HepG2 (cell line): Measurements from ENCODE around the gene HAPLN1. TPM values are rescaled to one million over a fixed set of nuclear protein-coding genes. Genes with fewer than 3 reads are reported as not detected.

Experiments
- ATAC-seq: fragments of 200-7000 bp; cut with Tn5 transposase; 3 replicates; pipeline ENCODE4 v1.9.1; 2020; ENCODE audit warnings: mild to moderate bottlenecking, moderate library complexity
- BruUV-seq: library from RNA; stranded (reverse); fragments of 400-500 nt; replicated peaks from 2 replicates; lab custom pipeline; 2021; lab: Mats Ljungman, UMichigan
- CTCF ChIA-PET: fragments of 300-600 bp; formaldehyde crosslinking; extraction: SDS; loops from one replicate; lab custom pipeline; 2021; ENCODE audit warnings: low total read pairs, inconsistent platforms, low intra/inter-chr PET ratio; lab: Yijun Ruan, JAX
- POLR2A ChIA-PET: fragments of 350-600 bp; sonication (Branson Sonifier 250); formaldehyde crosslinking; loops from one replicate; lab custom pipeline; 2020; ENCODE audit warnings: antibody characterized with exemption, inconsistent platforms; lab: Yijun Ruan, JAX
- DNase-seq: peaks from one replicate; pipeline ENCODE4 v3.0.0-alpha.2; 2015; ENCODE audit warnings: low spot score
- FAIRE-seq: peaks from 3 replicates; lab custom pipeline; 2011; peaks lifted over from hg19 to GRCh38; lab: Jason Lieb, UNC
- H2AFZ ChIP-seq: one replicate; pipeline ENCODE4 v1.6.1; 2011; ENCODE audit warnings: low read length, inconsistent platforms
- H3K27ac ChIP-seq: fragments of 300-600 bp; 3 replicates; pipeline ENCODE4 v1.8.0; 2011; ENCODE audit warnings: mixed run types, mild to moderate bottlenecking, mixed read lengths, low read length, inconsistent platforms; ENCODE audit not compliant: insufficient read depth; ENCODE audit errors: extremely low read length
- H3K27me3 ChIP-seq, 2 experiments: fragments of 200-600 bp in 1 of 2; 2 replicates in 1 of 2; 3 replicates in 1 of 2; pipeline versions ENCODE4 v1.6.0 to v1.8.0; 2011; ENCODE audit warnings: low read length in 2 of 2, mild to moderate bottlenecking in 2 of 2, moderate library complexity in 2 of 2, inconsistent platforms in 1 of 2; ENCODE audit not compliant: insufficient read depth in 2 of 2, control insufficient read depth in 1 of 2
- H3K36me3 ChIP-seq, 2 experiments: fragments of 200-600 bp in 1 of 2; replicated peaks in 1 of 2; 2 replicates in 1 of 2; 3 replicates in 1 of 2; pipeline versions ENCODE4 v1.5.1 to v1.8.0; 2011; ENCODE audit warnings: low read length in 2 of 2, inconsistent platforms in 1 of 2; ENCODE audit not compliant: insufficient read depth in 2 of 2, control insufficient read depth in 1 of 2
- H3K4me1 ChIP-seq: 2 replicates; pipeline ENCODE4 v1.5.1; 2012; ENCODE audit warnings: low read length, inconsistent platforms; ENCODE audit not compliant: insufficient read depth
- H3K4me2 ChIP-seq: 2 replicates; pipeline ENCODE4 v1.6.0; 2011; ENCODE audit warnings: low read depth, low read length, inconsistent platforms
- H3K4me3 ChIP-seq, 3 experiments: fragments of 200-600 bp in 1 of 3; sonication (generic), shearing (Covaris generic) in 1 of 3; replicated peaks in 1 of 3; 2 replicates each; pipeline ENCODE4 v1.5.1; 2011 to 2016; ENCODE audit warnings: low read length in 3 of 3, inconsistent platforms in 2 of 3, low read depth in 2 of 3, mild to moderate bottlenecking in 2 of 3, control low read depth in 1 of 3, mixed read lengths in 1 of 3; ENCODE audit not compliant: insufficient read depth in 1 of 3
- H3K79me2 ChIP-seq: one replicate; pipeline ENCODE4 v1.6.1; 2011; ENCODE audit warnings: low read length, inconsistent platforms; ENCODE audit not compliant: insufficient read depth
- H3K9ac ChIP-seq: 2 replicates; pipeline ENCODE4 v1.6.0; 2011; ENCODE audit warnings: mild to moderate bottlenecking, low read depth, low read length, inconsistent platforms; ENCODE audit not compliant: insufficient read depth
- H3K9me3 ChIP-seq: 2 replicates; pipeline ENCODE4 v1.5.1; 2012; ENCODE audit warnings: mild to moderate bottlenecking, low read length
- H4K20me1 ChIP-seq: 2 replicates; pipeline ENCODE4 v1.6.0; 2011; ENCODE audit warnings: inconsistent platforms, mild to moderate bottlenecking, low read length, moderate library complexity; ENCODE audit not compliant: insufficient read depth
- ARID2 ChIP-seq: sonication (generic); formaldehyde crosslinking; IDR thresholded peaks from 2 replicates; pipeline ENCODE4 v1.8.1; 2022; ENCODE audit warnings: mild to moderate bottlenecking, missing genetic modification reagents, borderline replicate concordance
- CHD2 ChIP-seq: IDR thresholded peaks from 2 replicates; pipeline ENCODE4 v1.6.1; 2011; ENCODE audit warnings: low read depth, low read length, improper control_type of control experiment
- DNMT1 ChIP-seq: sonication (generic); formaldehyde crosslinking; IDR thresholded peaks from 2 replicates; pipeline ENCODE4 v1.5.1; 2020; ENCODE audit warnings: mild to moderate bottlenecking, missing genetic modification reagents
- MAX ChIP-seq: IDR thresholded peaks from 2 replicates; pipeline ENCODE4 v1.6.1; 2012; ENCODE audit warnings: inconsistent platforms
- PAF1 ChIP-seq: IDR thresholded peaks from 2 replicates; pipeline ENCODE4 v1.6.1; 2016; ENCODE audit warnings: missing genetic modification reagents, missing compliant biosample characterization
- RCOR2 ChIP-seq: IDR thresholded peaks from 2 replicates; pipeline ENCODE4 v1.6.1; 2016; ENCODE audit warnings: missing biosample characterization, missing genetic modification reagents
- RFX3 ChIP-seq: IDR thresholded peaks from 2 replicates; pipeline ENCODE4 v1.6.1; 2016; ENCODE audit warnings: missing biosample characterization, missing genetic modification reagents
- SOX13 ChIP-seq, 3 experiments: fragments of 450-650 bp in 1 of 3; sonication (generic) in 1 of 3; formaldehyde crosslinking in 1 of 3; IDR thresholded peaks in 2 of 3; conservative IDR thresholded peaks in 1 of 3; 2 replicates each; pipeline versions ENCODE4 v1.5.0 to v1.6.1; 2016 to 2020; ENCODE audit warnings: antibody characterized with exemption in 1 of 3, mild to moderate bottlenecking in 1 of 3, missing compliant biosample characterization in 1 of 3, missing genetic modification reagents in 1 of 3, moderate library complexity in 1 of 3
- SP1 ChIP-seq, 2 experiments: fragments of 450-650 bp in 1 of 2; sonication (generic) in 1 of 2; formaldehyde crosslinking in 1 of 2; IDR thresholded peaks; 2 replicates each; pipeline versions ENCODE4 v1.4.0 to v1.6.1; 2016 to 2020; ENCODE audit warnings: missing genetic modification reagents in 1 of 2
- SP4 ChIP-seq: sonication (generic); formaldehyde crosslinking; IDR thresholded peaks from 2 replicates; pipeline ENCODE4 v1.8.1; 2023; ENCODE audit warnings: mild to moderate bottlenecking, missing genetic modification reagents
- ZNF263 ChIP-seq: sonication (generic); formaldehyde crosslinking; IDR thresholded peaks from 2 replicates; pipeline ENCODE4 v1.4.0; 2020; ENCODE audit warnings: missing genetic modification reagents
- ZNF292 ChIP-seq: sonication (generic); formaldehyde crosslinking; IDR thresholded peaks from 2 replicates; pipeline ENCODE4 v1.8.1; 2022; ENCODE audit warnings: mild to moderate bottlenecking, low read depth, missing genetic modification reagents, borderline replicate concordance
- ZNF446 ChIP-seq: sonication (generic); formaldehyde crosslinking; IDR thresholded peaks from 2 replicates; pipeline ENCODE4 v1.5.0; 2020; ENCODE audit warnings: mild to moderate bottlenecking, missing genetic modification reagents
- ZNF605 ChIP-seq: sonication (generic); formaldehyde crosslinking; IDR thresholded peaks from 2 replicates; pipeline ENCODE4 v1.8.0; 2022; ENCODE audit warnings: mild to moderate bottlenecking, missing genetic modification reagents
- ZNF616 ChIP-seq: sonication (generic); formaldehyde crosslinking; IDR thresholded peaks from 2 replicates; pipeline ENCODE4 v1.5.0; 2020; ENCODE audit warnings: low read depth, mild to moderate bottlenecking, missing genetic modification reagents
- ZNF883 ChIP-seq: sonication (generic); formaldehyde crosslinking; IDR thresholded peaks from 2 replicates; pipeline ENCODE4 v1.5.1; 2020; ENCODE audit warnings: mild to moderate bottlenecking, missing genetic modification reagents; ENCODE audit errors: not compliant biosample characterization
- ZSCAN12 ChIP-seq: sonication (generic); formaldehyde crosslinking; IDR thresholded peaks from 2 replicates; pipeline ENCODE4 v1.9.0; 2021; ENCODE audit warnings: mild to moderate bottlenecking, missing genetic modification reagents
- ZSCAN20 ChIP-seq: sonication (generic); formaldehyde crosslinking; IDR thresholded peaks from 2 replicates; pipeline ENCODE4 v1.4.0; 2020; ENCODE audit warnings: missing genetic modification reagents, mild to moderate bottlenecking, borderline replicate concordance
- WGBS: methylation state at CpG from one replicate; pipeline ENCODE4 v1.1.6; 2017; ENCODE audit warnings: low lambda C conversion rate; 5-methylcytosine and 5-hydroxymethylcytosine counted together
- in situ Hi-C: cut with HindIII; loops from 2 replicates; pipeline ENCODE4 v1.10.0; 2017; ENCODE audit warnings: low pct_unique_long_range_greater_than_20kb; ENCODE audit not compliant: extremely low pct_ligation_motif_present
- intact Hi-C: fragments of 100-400 bp; cut with micrococcal nuclease; formaldehyde crosslinking; loops from one replicate; pipeline ENCODE4 v1.10.0; 2022; ENCODE audit not compliant: unreplicated experiment
- polyA plus RNA-seq, 8 experiments: library from polyadenylated mRNA; depleted of rRNA in 3 of 8; stranded (reverse) in 7 of 8; unstranded in 1 of 8; fragments of >200 nt; fragmentation: Illumina TruSeq in 4 of 8; extraction: Trizol in 4 of 8; gene quantifications; 2 replicates each; pipeline versions ENCODE4 v1.2.1 to v1.2.3, GENCODE V29; 2011 to 2016; ENCODE audit warnings: low read depth in 4 of 8, missing spikeins in 1 of 8, mixed read lengths in 1 of 8; ENCODE audit not compliant: insufficient read depth in 1 of 8
- total RNA-seq, 5 experiments: library from RNA; depleted of rRNA; stranded (reverse); fragments of >200 nt; fragmentation: Illumina TruSeq; extraction: Trizol; gene quantifications; 2 replicates each; pipeline ENCODE4 v1.2.3, GENCODE V29; 2016; ENCODE audit warnings: low read depth in 1 of 5
- TF ChIP-seq, protein P1 (sequence below): IDR thresholded peaks from 2 replicates; pipeline ENCODE4 v1.6.1; 2018; ENCODE audit warnings: missing genetic modification reagents

Gene HAPLN1
- total and polyA plus RNA-seq, 2 of the 13 experiments (the other 11 are each of a cell fraction or from before 2014, with no cell fraction given) = not detected

- no TSS peak for BruUV-seq
- ATAC-seq = no peak
Measured at GRCh38 chr5:83703059-83703458, 17.6 kb downstream of the HAPLN1 start.

More at GRCh38 chr5:83703059-83703458, 17.6 kb downstream of the HAPLN1 start:
- no peaks in the 10 kb centered on the region for H3K36me3 ChIP-seq
- no peak overlapping the region for H3K4me2 ChIP-seq
- no peaks in the 10 kb centered on the region; a peak in 1 of 5 replicates for H3K27me3 ChIP-seq
- no peak for DNase-seq
- no peaks in the 10 kb centered on the region for H3K4me1 ChIP-seq
- TF ChIP-seq PAF1 (CRISPR knock-in tag) = no peak
- no peak for TF ChIP-seq ZNF605
- TF ChIP-seq ZSCAN12 (CRISPR knock-in tag) = no peak
- no peak for TF ChIP-seq SOX13 (IDR thresholded peaks at IDR 0.05)
- no peak for TF ChIP-seq SOX13 (CRISPR knock-in tag; conservative IDR thresholded peaks at IDR 0.05 in 1 of 2, IDR thresholded peaks at IDR 0.05 in 1 of 2)
- no peak for TF ChIP-seq RCOR2 (CRISPR knock-in tag)
- no peak for TF ChIP-seq RFX3 (CRISPR knock-in tag)
- no peak for TF ChIP-seq MAX
- no peak for TF ChIP-seq ZNF263 (CRISPR knock-in tag)
- no peak for TF ChIP-seq ZNF292 (CRISPR knock-in tag)
- no peak for TF ChIP-seq SP1 (IDR thresholded peaks at IDR 0.05)
- no peak for TF ChIP-seq SP1 (CRISPR knock-in tag; IDR thresholded peaks at IDR 0.05)
- no peak for TF ChIP-seq SP4 (CRISPR knock-in tag)
- TF ChIP-seq ZNF883 (CRISPR knock-in tag) = no peak
- TF ChIP-seq ZSCAN20 = no peak
- no peak for TF ChIP-seq DNMT1
- TF ChIP-seq ZNF616 = no peak
- TF ChIP-seq ARID2 = no peak
- TF ChIP-seq, protein P1, sequence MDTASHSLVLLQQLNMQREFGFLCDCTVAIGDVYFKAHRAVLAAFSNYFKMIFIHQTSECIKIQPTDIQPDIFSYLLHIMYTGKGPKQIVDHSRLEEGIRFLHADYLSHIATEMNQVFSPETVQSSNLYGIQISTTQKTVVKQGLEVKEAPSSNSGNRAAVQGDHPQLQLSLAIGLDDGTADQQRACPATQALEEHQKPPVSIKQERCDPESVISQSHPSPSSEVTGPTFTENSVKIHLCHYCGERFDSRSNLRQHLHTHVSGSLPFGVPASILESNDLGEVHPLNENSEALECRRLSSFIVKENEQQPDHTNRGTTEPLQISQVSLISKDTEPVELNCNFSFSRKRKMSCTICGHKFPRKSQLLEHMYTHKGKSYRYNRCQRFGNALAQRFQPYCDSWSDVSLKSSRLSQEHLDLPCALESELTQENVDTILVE (CRISPR knock-in tag) = no peak
- TF ChIP-seq CHD2 = no peak
- no peak for TF ChIP-seq ZNF446 (CRISPR knock-in tag)
- no peaks in the 10 kb centered on the region for H4K20me1 ChIP-seq
- H3K79me2 ChIP-seq = no peaks in the 10 kb centered on the region
- intact Hi-C loops = no loop called here
- ChIA-PET POLR2A (no interaction called here), CTCF (no interaction called here)
- H3K4me3 ChIP-seq = no peak overlapping the region
- in situ Hi-C loops = loop anchor here (25.0 kb wide), 2 partner anchors 384 to 1334 kb away; no protein-coding TSS in a partner anchor
- H3K27ac ChIP-seq = no peak overlapping the region
- no peak for FAIRE-seq
- WGBS = 7% methylated on average over 2 of the region's 2 CpGs
- no peak overlapping the region for H2AFZ ChIP-seq
- H3K9ac ChIP-seq = no peak overlapping the region
- H3K9me3 ChIP-seq = no peaks in the 10 kb centered on the region
